B cell (primary cell): Measurements from ENCODE around the gene STAT4. TPM values are rescaled to one million over a fixed set of nuclear protein-coding genes. Genes with fewer than 3 reads are reported as not detected.

Experiments used
- ATAC-seq: fragments of 200-7000 bp; cut with Tn5 transposase; one replicate; pipeline ENCODE4 v1.10.0; 2021; ENCODE audit warnings: low read depth, mild to moderate bottlenecking, moderate number of reproducible peaks, moderate library complexity
- CTCF ChIA-PET: fragments of 350-600 bp; sonication (Branson Sonifier 250); formaldehyde crosslinking; loops from one replicate; lab custom pipeline; 2021; ENCODE audit warnings: antibody characterized with exemption, inconsistent platforms; lab: Charles Lee
- POLR2A ChIA-PET: fragments of 350-600 bp; sonication (Branson Sonifier 250); formaldehyde crosslinking; loops from one replicate; lab custom pipeline; 2021; ENCODE audit warnings: antibody characterized with exemption; lab: Charles Lee
- DNase-seq: peaks from one replicate; pipeline ENCODE4 v3.0.0; 2013
- H2AFZ ChIP-seq: 2 replicates; pipeline ENCODE4 v1.6.1; 2012; ENCODE audit warnings: mild to moderate bottlenecking, low read depth, low read length; ENCODE audit not compliant: insufficient read depth, poor library complexity, severe bottlenecking
- H3K27ac ChIP-seq, 2 donors: 1 replicate in 1 of 2; 2 replicates in 1 of 2; pipeline ENCODE4 v1.5.1; 2012 to 2013; ENCODE audit warnings: low read length in 2 of 2, mild to moderate bottlenecking in 2 of 2, moderate library complexity in 1 of 2
- H3K27me3 ChIP-seq, 4 experiments: fragments of 200-600 bp in 1 of 4; sonication (generic) in 1 of 4; replicated peaks in 1 of 4; 1 replicate in 2 of 4; 2 replicates in 2 of 4; pipeline versions ENCODE4 v1.6.1 to v1.7.0; 2013 to 2016; ENCODE audit warnings: low read length in 3 of 4, mild to moderate bottlenecking in 2 of 4, mixed read lengths in 1 of 4, moderate library complexity in 1 of 4; ENCODE audit not compliant: insufficient read depth in 4 of 4, control insufficient read depth in 3 of 4; ENCODE audit errors: control extremely low read depth in 1 of 4
- H3K36me3 ChIP-seq, 2 experiments: replicated peaks in 1 of 2; 1 replicate in 1 of 2; 2 replicates in 1 of 2; pipeline versions ENCODE4 v1.6.1 to v1.7.1; 2013; ENCODE audit warnings: low read length in 1 of 2; ENCODE audit not compliant: insufficient read depth in 2 of 2, control insufficient read depth in 1 of 2; ENCODE audit errors: control extremely low read depth in 1 of 2, extremely low read depth in 1 of 2
- H3K4me1 ChIP-seq, 2 donors: fragments of 200-600 bp in 1 of 2; sonication (generic) in 1 of 2; 1 replicate in 1 of 2; 2 replicates in 1 of 2; pipeline versions ENCODE4 v1.5.1 to v1.6.1; 2013 to 2017; ENCODE audit warnings: low read length in 2 of 2; ENCODE audit not compliant: control insufficient read depth in 2 of 2, insufficient read depth in 2 of 2
- H3K4me2 ChIP-seq: replicated peaks from 2 replicates; pipeline ENCODE3; 2012; ENCODE audit warnings: mild to moderate bottlenecking, low read depth, low read length; ENCODE audit not compliant: poor library complexity, severe bottlenecking
- H3K4me3 ChIP-seq, 5 experiments: fragments of 200-600 bp in 1 of 5; sonication (generic) in 1 of 5; 1 replicate in 3 of 5; 2 replicates in 2 of 5; pipeline versions ENCODE4 v1.5.1 to v1.7.0; 2011 to 2016; ENCODE audit warnings: low read length in 4 of 5, mild to moderate bottlenecking in 4 of 5, low read depth in 2 of 5, control low read depth in 1 of 5, moderate library complexity in 1 of 5; ENCODE audit not compliant: insufficient read depth in 1 of 5; ENCODE audit errors: control extremely low read depth in 1 of 5, extremely low read depth in 1 of 5
- H3K79me2 ChIP-seq: fragments of 200-600 bp; sonication (generic); one replicate; pipeline ENCODE4 v1.6.0; 2016; ENCODE audit warnings: low read length; ENCODE audit not compliant: control insufficient read depth, insufficient read depth
- H3K9ac ChIP-seq: fragments of 200-600 bp; sonication (generic); 2 replicates; pipeline ENCODE4 v1.6.1; 2017; ENCODE audit warnings: mild to moderate bottlenecking, low read length, moderate library complexity
- H3K9me3 ChIP-seq, 3 donors: one replicate each; pipeline versions ENCODE4 v1.6.1 to v1.7.1; 2013; ENCODE audit warnings: low read length in 2 of 3; ENCODE audit not compliant: control insufficient read depth in 2 of 3, insufficient read depth in 1 of 3; ENCODE audit errors: control extremely low read depth in 1 of 3
- H4K20me1 ChIP-seq: 2 replicates; pipeline ENCODE4 v1.6.0; 2012; ENCODE audit warnings: mild to moderate bottlenecking, low read length; ENCODE audit not compliant: insufficient read depth, control insufficient read depth, poor library complexity, severe bottlenecking
- H3K27ac Mint-ChIP-seq: one replicate; pipeline ENCODE4 v1.8.0; 2021; ENCODE audit warnings: mixed read lengths
- H3K27me3 Mint-ChIP-seq: one replicate; pipeline ENCODE4 v1.8.0; 2021; ENCODE audit warnings: mixed read lengths
- H3K4me1 Mint-ChIP-seq: one replicate; pipeline ENCODE4 v1.8.0; 2021; ENCODE audit warnings: mixed read lengths
- H3K4me3 Mint-ChIP-seq: one replicate; pipeline ENCODE4 v1.8.0; 2021; ENCODE audit warnings: mixed read lengths
- H3K9me3 Mint-ChIP-seq: one replicate; pipeline ENCODE4 v1.8.0; 2022; ENCODE audit warnings: mixed read lengths; ENCODE audit not compliant: insufficient read depth
- EZH2 ChIP-seq: IDR thresholded peaks from 2 replicates; pipeline ENCODE4 v1.6.1; 2012; ENCODE audit warnings: borderline replicate concordance, low read depth, mild to moderate bottlenecking, moderate library complexity, low read length; ENCODE audit not compliant: insufficient read depth, poor library complexity, severe bottlenecking
- WGBS: methylation state at CpG from one replicate; pipeline ENCODE4 v1.1.5; 2013; ENCODE audit warnings: missing lambda C conversion rate; ENCODE audit not compliant: insufficient coverage; 5-methylcytosine and 5-hydroxymethylcytosine counted together
- intact Hi-C: fragments of 100-400 bp; cut with micrococcal nuclease; formaldehyde crosslinking; loops from one replicate; pipeline ENCODE4 v1.10.0; 2022
- polyA plus RNA-seq: library from polyadenylated mRNA; depleted of rRNA; stranded (reverse); fragments of >200 nt; gene quantifications from 2 replicates; pipeline ENCODE4 v1.2.3, GENCODE V29; 2012
- total RNA-seq, 2 donors: library from RNA; stranded (reverse); fragments of 120-200 nt in 1 of 2; gene quantifications; 1 replicate in 1 of 2; 2 replicates in 1 of 2; pipeline versions ENCODE4 v1.2.3 to v1.2.4, GENCODE V29; 2013 to 2022
- TF ChIP-seq, protein P1 (sequence below): fragments of 200-600 bp; IDR thresholded peaks from one replicate; pipeline ENCODE4 v1.8.0; 2022; ENCODE audit warnings: antibody characterized with exemption, mild to moderate bottlenecking

STAT4 gene
- total and polyA plus RNA-seq, 2 donors (not counting 1 experiment from before 2014, with no cell fraction given): 2.0 to 62.1 TPM

DNA sequence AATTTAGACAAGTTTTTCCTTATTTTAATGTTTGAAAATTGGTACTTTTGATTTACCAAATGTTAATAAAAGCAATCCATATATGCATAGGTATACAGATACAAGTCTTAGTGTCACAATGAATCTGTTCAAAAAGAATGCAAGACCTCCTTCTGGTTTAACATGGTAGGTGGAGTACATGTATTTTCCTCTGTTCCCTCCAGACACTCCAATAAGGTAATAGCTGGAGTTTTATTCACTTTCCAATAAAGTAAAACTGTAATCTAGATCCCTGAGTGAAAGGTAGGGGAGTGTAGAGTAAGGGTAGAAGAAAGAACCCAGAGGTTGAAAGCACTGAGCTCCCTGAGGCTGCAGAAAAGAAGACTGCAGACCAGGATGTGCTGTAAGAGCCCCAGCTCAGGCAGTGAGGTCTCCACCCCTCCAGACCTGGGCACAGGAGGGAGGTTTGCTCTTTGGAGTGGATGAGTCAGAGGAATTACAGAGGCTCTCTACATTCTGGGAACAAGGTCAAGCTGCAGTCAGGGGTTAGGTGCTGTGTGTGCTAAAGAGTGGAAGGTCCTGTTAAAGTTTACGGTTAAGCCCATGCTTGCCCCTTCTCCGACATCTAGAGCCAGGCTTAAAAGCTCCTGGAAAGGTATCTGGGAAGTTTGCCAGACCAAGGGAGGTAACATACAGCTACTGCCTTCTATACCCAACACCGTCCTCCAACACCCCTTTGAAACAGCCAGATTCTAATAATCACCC is 109.2 kb downstream of the STAT4 start:
- Histone ChIP-seq H3K79me2 (no peaks in the 10 kb centered on the region), H4K20me1 (no peaks in the 10 kb centered on the region), H3K27me3 (no peaks in the 10 kb centered on the region), H3K4me2 (no peak overlapping the region), H3K36me3 (no peaks in the 10 kb centered on the region), H2AFZ (no peak overlapping the region), H3K9me3 (peaks cover 0 to 1% (median 0%) of the 10 kb centered on the region in 3 donors), H3K4me3 (no peak overlapping the region), H3K27ac (no peak overlapping the region), H3K4me1 (no peaks in the 10 kb centered on the region), H3K9ac (no peak overlapping the region)
- H3K9me3 Mint-ChIP-seq: no peaks in the 10 kb centered on the region
- CTCF ChIA-PET: interaction anchor here (0.6 to 1.2 kb wide), 2 partner anchors 8 to 186 kb away, joined by 3 read pairs; no protein-coding TSS in a partner anchor
- no peaks in the 10 kb centered on the region for H3K4me1 Mint-ChIP-seq
- no peak overlapping the region for H3K4me3 Mint-ChIP-seq
- ATAC-seq (no peak), DNase-seq (no peak)
- POLR2A ChIA-PET: no interaction called here
- intact Hi-C loops: no loop called here
- 90% methylated on average over 1 of the region's 3 CpGs for WGBS
- H3K27ac Mint-ChIP-seq: no peak overlapping the region
- TF ChIP-seq, protein P1, sequence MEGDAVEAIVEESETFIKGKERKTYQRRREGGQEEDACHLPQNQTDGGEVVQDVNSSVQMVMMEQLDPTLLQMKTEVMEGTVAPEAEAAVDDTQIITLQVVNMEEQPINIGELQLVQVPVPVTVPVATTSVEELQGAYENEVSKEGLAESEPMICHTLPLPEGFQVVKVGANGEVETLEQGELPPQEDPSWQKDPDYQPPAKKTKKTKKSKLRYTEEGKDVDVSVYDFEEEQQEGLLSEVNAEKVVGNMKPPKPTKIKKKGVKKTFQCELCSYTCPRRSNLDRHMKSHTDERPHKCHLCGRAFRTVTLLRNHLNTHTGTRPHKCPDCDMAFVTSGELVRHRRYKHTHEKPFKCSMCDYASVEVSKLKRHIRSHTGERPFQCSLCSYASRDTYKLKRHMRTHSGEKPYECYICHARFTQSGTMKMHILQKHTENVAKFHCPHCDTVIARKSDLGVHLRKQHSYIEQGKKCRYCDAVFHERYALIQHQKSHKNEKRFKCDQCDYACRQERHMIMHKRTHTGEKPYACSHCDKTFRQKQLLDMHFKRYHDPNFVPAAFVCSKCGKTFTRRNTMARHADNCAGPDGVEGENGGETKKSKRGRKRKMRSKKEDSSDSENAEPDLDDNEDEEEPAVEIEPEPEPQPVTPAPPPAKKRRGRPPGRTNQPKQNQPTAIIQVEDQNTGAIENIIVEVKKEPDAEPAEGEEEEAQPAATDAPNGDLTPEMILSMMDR: no peak
- no peak for TF ChIP-seq EZH2
- peaks cover 17% of the 10 kb centered on the region for H3K27me3 Mint-ChIP-seq

DNA sequence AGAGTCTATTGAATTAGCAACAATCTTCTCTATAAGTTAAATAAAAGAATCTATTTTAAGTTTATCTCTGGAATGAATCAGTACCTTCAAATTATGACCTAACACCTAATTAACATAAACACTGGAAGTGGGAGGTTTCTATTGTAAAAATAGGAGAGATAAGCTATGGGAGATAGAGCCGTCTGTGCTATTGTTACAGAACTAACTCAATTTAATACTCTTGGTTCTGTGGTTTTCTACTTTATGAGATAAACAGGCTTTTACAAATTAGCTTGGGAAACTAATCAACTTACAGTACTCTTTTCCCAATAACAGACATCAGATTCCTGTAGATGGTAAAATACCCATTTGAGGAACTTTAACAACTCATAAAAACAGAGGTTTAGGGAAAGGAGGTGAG is 111.2 kb downstream of the STAT4 start:
- Histone ChIP-seq H3K4me3 (no peak overlapping the region), H3K27ac (no peak overlapping the region), H3K4me1 (no peaks in the 10 kb centered on the region), H3K4me2 (no peak overlapping the region), H3K36me3 (no peaks in the 10 kb centered on the region), H3K79me2 (no peaks in the 10 kb centered on the region), H3K9me3 (peaks cover 0 to 1% (median 0%) of the 10 kb centered on the region in 3 donors), H2AFZ (no peak overlapping the region), H4K20me1 (no peaks in the 10 kb centered on the region), H3K27me3 (no peaks in the 10 kb centered on the region), H3K9ac (no peak overlapping the region)
- TF ChIP-seq, protein P1: no peak
- TF ChIP-seq EZH2: no peak
- Mint-ChIP-seq H3K9me3 (no peaks in the 10 kb centered on the region), H3K27me3 (peaks cover 14% of the 10 kb centered on the region), H3K4me3 (no peak overlapping the region), H3K27ac (no peak overlapping the region), H3K4me1 (no peaks in the 10 kb centered on the region)
- ATAC-seq (no peak), DNase-seq (no peak)
- intact Hi-C loops: no loop called here
- POLR2A ChIA-PET: no interaction called here
- no CpG with 5 or more reads among the region's 1 CpG for WGBS
- CTCF ChIA-PET: interaction anchor here (3.4 kb wide), 1 partner anchor 12 kb away, joined by 14 read pairs; no protein-coding TSS in a partner anchor
